HG03039 (cell line): ENCODE results near the gene P4HA2.

Experiments used
- ATAC-seq: cut with Tn5 transposase; IDR thresholded peaks from one replicate; pipeline ENCODE4 v1.9.1; 2021; ENCODE audit warnings: mild to moderate bottlenecking, moderate library complexity; ENCODE audit not compliant: unreplicated experiment

Gene P4HA2

GRCh38 chr5:132253008-132253441, 25.4 kb upstream of the P4HA2 start:
- ATAC-seq: no peak

- ATAC-seq: no peak
Observed at GRCh38 chr5:132251220-132251725, 23.6 kb upstream of the P4HA2 start.

GRCh38 chr5:132250547-132250946, 22.9 kb upstream of the P4HA2 start:
- no peak for ATAC-seq

GRCh38 chr5:132246806-132247205, 19.2 kb upstream of the P4HA2 start:
- no peak for ATAC-seq

GRCh38 chr5:132245593-132245992, 17.9 kb upstream of the P4HA2 start:
- no peak for ATAC-seq

GRCh38 chr5:132243366-132243977, 15.8 kb upstream of the P4HA2 start:
- no peak for ATAC-seq

GRCh38 chr5:132239776-132240175, 12.1 kb upstream of the P4HA2 start:
- no peak for ATAC-seq

GRCh38 chr5:132238901-132239500, 11.3 kb upstream of the P4HA2 start:
- ATAC-seq: no peak

- no peak for ATAC-seq
Observed at GRCh38 chr5:132238169-132238744, 10.6 kb upstream of the P4HA2 start.

GRCh38 chr5:132237670-132238069, 10.0 kb upstream of the P4HA2 start:
- no peak for ATAC-seq

- no peak for ATAC-seq
Observed at GRCh38 chr5:132237141-132237540, 9.5 kb upstream of the P4HA2 start.

GRCh38 chr5:132235340-132235739, 7.7 kb upstream of the P4HA2 start:
- no peak for ATAC-seq

GRCh38 chr5:132234684-132235062, 7.0 kb upstream of the P4HA2 start:
- ATAC-seq: no peak

GRCh38 chr5:132233811-132234683, 6.4 kb upstream of the P4HA2 start:
- ATAC-seq: no peak

- no peak for ATAC-seq
Observed at GRCh38 chr5:132233081-132233480, 5.4 kb upstream of the P4HA2 start.

GRCh38 chr5:132232465-132232864, 4.8 kb upstream of the P4HA2 start:
- no peak for ATAC-seq

- ATAC-seq: no peak
Observed at GRCh38 chr5:132230871-132231270, 3.2 kb upstream of the P4HA2 start.

- no peak for ATAC-seq
Observed at GRCh38 chr5:132229236-132229635, 1.6 kb upstream of the P4HA2 start.

GRCh38 chr5:132228241-132229035, 785 bp upstream of the P4HA2 start:
- ATAC-seq: no peak

GRCh38 chr5:132227235-132227484, 493 bp downstream of the P4HA2 start:
- ATAC-seq: no peak
